OCI-LY1 (cell line): ENCODE results near the gene PHKB.

ENCODE experiments used
- H2AFZ ChIP-seq: fragments of 200-600 bp; sonication (generic), shearing (Covaris generic); 2 replicates; pipeline ENCODE4 v1.6.0; 2014; ENCODE audit warnings: antibody characterized with exemption, mild to moderate bottlenecking, low read length
- H3F3A ChIP-seq: fragments of 200-600 bp; sonication (generic), shearing (Covaris generic); 2 replicates; pipeline ENCODE4 v1.6.0; 2014; ENCODE audit warnings: mild to moderate bottlenecking, antibody characterized with exemption, low read length, moderate library complexity; ENCODE audit not compliant: insufficient read depth
- H3K27ac ChIP-seq: fragments of 200-600 bp; sonication (generic); 2 replicates; pipeline ENCODE4 v1.5.1; 2014; ENCODE audit warnings: low read length, mixed run types, mild to moderate bottlenecking, low read depth; ENCODE audit not compliant: poor library complexity, severe bottlenecking
- H3K27me3 ChIP-seq: fragments of 200-600 bp; sonication (generic); 2 replicates; pipeline ENCODE4 v1.6.0; 2014; ENCODE audit warnings: antibody characterized with exemption, mild to moderate bottlenecking, low read length, moderate library complexity; ENCODE audit not compliant: insufficient read depth
- H3K36me3 ChIP-seq: fragments of 200-600 bp; sonication (generic); 2 replicates; pipeline ENCODE4 v1.6.1; 2014; ENCODE audit warnings: mild to moderate bottlenecking, antibody characterized with exemption, low read length, moderate library complexity, mixed read lengths; ENCODE audit not compliant: insufficient read depth
- H3K4me1 ChIP-seq: fragments of 200-600 bp; sonication (generic); 2 replicates; pipeline ENCODE4 v1.5.1; 2014; ENCODE audit warnings: mild to moderate bottlenecking, low read length, moderate library complexity; ENCODE audit not compliant: insufficient read depth, severe bottlenecking
- H3K4me2 ChIP-seq: fragments of 200-600 bp; sonication (generic), shearing (Covaris generic); 2 replicates; pipeline ENCODE4 v1.6.1; 2014; ENCODE audit warnings: low read length
- H3K4me3 ChIP-seq: fragments of 200-600 bp; sonication (generic); 2 replicates; pipeline ENCODE4 v1.5.1; 2014; ENCODE audit warnings: low read length, low read depth, mild to moderate bottlenecking, mixed read lengths; ENCODE audit not compliant: poor library complexity, severe bottlenecking
- H3K79me2 ChIP-seq: fragments of 200-600 bp; shearing (Covaris generic); 2 replicates; pipeline ENCODE4 v1.6.1; 2016; ENCODE audit warnings: mixed run types, low read length, mixed read lengths; ENCODE audit not compliant: insufficient read depth
- H3K9ac ChIP-seq: fragments of 200-600 bp; sonication (generic), shearing (Covaris generic); 2 replicates; pipeline ENCODE4 v1.6.1; 2014; ENCODE audit warnings: mild to moderate bottlenecking, low read length, mixed read lengths
- H3K9me2 ChIP-seq: fragments of 200-600 bp; sonication (generic), shearing (Covaris generic); 2 replicates; pipeline ENCODE4 v1.6.1; 2014; ENCODE audit warnings: low read depth, mild to moderate bottlenecking, low read length, mixed read lengths
- H3K9me3 ChIP-seq: fragments of 200-600 bp; shearing (Covaris generic); 2 replicates; pipeline ENCODE4 v1.6.1; 2014; ENCODE audit warnings: low read length, mixed read lengths
- H4K20me1 ChIP-seq: fragments of 200-600 bp; sonication (generic), shearing (Covaris generic); 2 replicates; pipeline ENCODE4 v1.6.0; 2016; ENCODE audit warnings: mild to moderate bottlenecking, low read length; ENCODE audit not compliant: insufficient read depth
- EZH2 ChIP-seq: fragments of 200-600 bp; sonication (generic), shearing (Covaris generic); IDR thresholded peaks from 2 replicates; pipeline ENCODE4 v1.8.0; 2017; ENCODE audit warnings: borderline replicate concordance, mixed run types, mild to moderate bottlenecking, antibody characterized with exemption, low read length, moderate library complexity, mixed read lengths
- TF ChIP-seq, protein P1 (sequence below): fragments of 200-600 bp; sonication (generic), shearing (Covaris generic); IDR thresholded peaks from 2 replicates; pipeline ENCODE4 v1.5.1; 2017; ENCODE audit warnings: mild to moderate bottlenecking, antibody characterized with exemption, low read length, moderate library complexity, mixed read lengths

Gene PHKB

GRCh38 chr16:47460711-47461597 lies at the start of gene PHKB, which contains the start of gene ITFG1:
Gene PHKB (plus strand): TSS chr16:47461331. CDS start chr16:47461351, 20 bp downstream.
Gene ITFG1 (minus strand): TSS chr16:47461063. CDS start chr16:47461045, 18 bp downstream.
- Histone ChIP-seq H3K27ac (peak within 1 kb of the TSS; percentile 96), H3K27me3 (no peaks in the 10 kb centered on the region), H3K4me3 (peak within 1 kb of the TSS; percentile 73), H3K4me1 (peaks cover 64% of the 10 kb centered on the region), H3K9me2 (no peaks in the 10 kb centered on the region), H3K36me3 (peaks cover 37% of the 10 kb centered on the region; the same call in 1 of the 2 replicates), H3K9ac (peak within 1 kb of the TSS; percentile 75), H4K20me1 (no peaks in the 10 kb centered on the region), H3F3A (peaks cover 6% of the 10 kb centered on the region; the same call in 1 of the 2 replicates), H3K79me2 (peaks cover 70% of the 10 kb centered on the region), H3K4me2 (peak within 1 kb of the TSS; percentile 88), H2AFZ (no peak within 1 kb of the TSS), H3K9me3 (no peaks in the 10 kb centered on the region)
- TF ChIP-seq EZH2: no peak
- TF ChIP-seq, protein P1, sequence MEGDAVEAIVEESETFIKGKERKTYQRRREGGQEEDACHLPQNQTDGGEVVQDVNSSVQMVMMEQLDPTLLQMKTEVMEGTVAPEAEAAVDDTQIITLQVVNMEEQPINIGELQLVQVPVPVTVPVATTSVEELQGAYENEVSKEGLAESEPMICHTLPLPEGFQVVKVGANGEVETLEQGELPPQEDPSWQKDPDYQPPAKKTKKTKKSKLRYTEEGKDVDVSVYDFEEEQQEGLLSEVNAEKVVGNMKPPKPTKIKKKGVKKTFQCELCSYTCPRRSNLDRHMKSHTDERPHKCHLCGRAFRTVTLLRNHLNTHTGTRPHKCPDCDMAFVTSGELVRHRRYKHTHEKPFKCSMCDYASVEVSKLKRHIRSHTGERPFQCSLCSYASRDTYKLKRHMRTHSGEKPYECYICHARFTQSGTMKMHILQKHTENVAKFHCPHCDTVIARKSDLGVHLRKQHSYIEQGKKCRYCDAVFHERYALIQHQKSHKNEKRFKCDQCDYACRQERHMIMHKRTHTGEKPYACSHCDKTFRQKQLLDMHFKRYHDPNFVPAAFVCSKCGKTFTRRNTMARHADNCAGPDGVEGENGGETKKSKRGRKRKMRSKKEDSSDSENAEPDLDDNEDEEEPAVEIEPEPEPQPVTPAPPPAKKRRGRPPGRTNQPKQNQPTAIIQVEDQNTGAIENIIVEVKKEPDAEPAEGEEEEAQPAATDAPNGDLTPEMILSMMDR: no peak

GRCh38 chr16:47413041-47413440 lies 48.1 kb upstream of the PHKB start:
- Histone ChIP-seq H3K79me2 (no peaks in the 10 kb centered on the region), H4K20me1 (no peaks in the 10 kb centered on the region), H3K27me3 (no peaks in the 10 kb centered on the region), H3K4me1 (no peaks in the 10 kb centered on the region), H3K36me3 (peaks cover 35% of the 10 kb centered on the region; the same call in 1 of the 2 replicates), H3K4me3 (no peak overlapping the region), H3K9ac (no peak overlapping the region), H3K27ac (no peak overlapping the region), H3K9me3 (no peaks in the 10 kb centered on the region), H3K4me2 (no peak overlapping the region), H3F3A (no peaks in the 10 kb centered on the region), H3K9me2 (no peaks in the 10 kb centered on the region), H2AFZ (no peak overlapping the region)
- TF ChIP-seq, protein P1: no peak
- no peak for TF ChIP-seq EZH2

DNA sequence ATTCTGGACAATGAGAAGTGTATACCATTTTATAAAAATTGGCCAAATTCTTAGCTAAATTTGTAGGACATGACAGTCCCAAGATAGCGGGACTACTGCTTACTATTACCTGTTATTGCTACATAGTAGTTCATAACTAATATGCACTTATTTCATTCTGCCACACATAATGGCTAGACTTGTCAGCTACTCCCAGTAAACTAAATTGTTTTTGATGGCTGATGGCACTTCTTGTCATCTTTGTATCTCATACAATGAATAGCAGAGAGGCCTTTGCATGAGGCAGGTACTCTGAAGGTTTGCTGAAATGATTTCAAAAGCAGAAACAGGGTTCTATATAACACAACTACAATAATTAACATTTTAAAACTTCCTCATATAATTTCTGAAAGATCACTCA lies 44.3 kb upstream of the PHKB start:
- Histone ChIP-seq H3F3A (no peaks in the 10 kb centered on the region), H3K4me1 (no peaks in the 10 kb centered on the region), H3K9me2 (no peaks in the 10 kb centered on the region), H3K4me3 (no peak overlapping the region), H3K4me2 (no peak overlapping the region), H3K9ac (no peak overlapping the region), H3K27ac (no peak overlapping the region), H3K36me3 (peaks cover 42% of the 10 kb centered on the region), H4K20me1 (no peaks in the 10 kb centered on the region), H2AFZ (no peak overlapping the region), H3K27me3 (no peaks in the 10 kb centered on the region), H3K79me2 (no peaks in the 10 kb centered on the region), H3K9me3 (no peaks in the 10 kb centered on the region)
- TF ChIP-seq EZH2: no peak
- TF ChIP-seq, protein P1: no peak
